Measurements from ENCODE around the gene TTC22.

DNA sequence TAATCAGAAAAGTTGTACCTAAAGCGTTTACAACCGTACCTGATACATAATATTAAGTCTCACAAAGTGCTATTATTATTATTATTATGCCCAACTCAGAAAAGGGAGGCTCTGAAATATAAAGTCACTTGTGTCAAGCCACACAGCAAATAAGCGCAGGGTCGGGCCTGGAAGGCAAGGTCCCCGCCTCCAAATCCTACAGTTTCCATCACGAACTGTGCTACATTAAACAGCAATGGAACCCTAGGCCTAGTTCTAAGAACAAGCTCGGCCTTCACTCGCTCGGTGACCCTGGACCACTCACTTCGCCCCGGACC, 37.3 kb downstream of the TTC22 start:
- no peak for TF ChIP-seq RAD21 (IDR thresholded peaks at IDR 0.05; ENCODE audit: low read depth)
- TF ChIP-seq, protein P1, sequence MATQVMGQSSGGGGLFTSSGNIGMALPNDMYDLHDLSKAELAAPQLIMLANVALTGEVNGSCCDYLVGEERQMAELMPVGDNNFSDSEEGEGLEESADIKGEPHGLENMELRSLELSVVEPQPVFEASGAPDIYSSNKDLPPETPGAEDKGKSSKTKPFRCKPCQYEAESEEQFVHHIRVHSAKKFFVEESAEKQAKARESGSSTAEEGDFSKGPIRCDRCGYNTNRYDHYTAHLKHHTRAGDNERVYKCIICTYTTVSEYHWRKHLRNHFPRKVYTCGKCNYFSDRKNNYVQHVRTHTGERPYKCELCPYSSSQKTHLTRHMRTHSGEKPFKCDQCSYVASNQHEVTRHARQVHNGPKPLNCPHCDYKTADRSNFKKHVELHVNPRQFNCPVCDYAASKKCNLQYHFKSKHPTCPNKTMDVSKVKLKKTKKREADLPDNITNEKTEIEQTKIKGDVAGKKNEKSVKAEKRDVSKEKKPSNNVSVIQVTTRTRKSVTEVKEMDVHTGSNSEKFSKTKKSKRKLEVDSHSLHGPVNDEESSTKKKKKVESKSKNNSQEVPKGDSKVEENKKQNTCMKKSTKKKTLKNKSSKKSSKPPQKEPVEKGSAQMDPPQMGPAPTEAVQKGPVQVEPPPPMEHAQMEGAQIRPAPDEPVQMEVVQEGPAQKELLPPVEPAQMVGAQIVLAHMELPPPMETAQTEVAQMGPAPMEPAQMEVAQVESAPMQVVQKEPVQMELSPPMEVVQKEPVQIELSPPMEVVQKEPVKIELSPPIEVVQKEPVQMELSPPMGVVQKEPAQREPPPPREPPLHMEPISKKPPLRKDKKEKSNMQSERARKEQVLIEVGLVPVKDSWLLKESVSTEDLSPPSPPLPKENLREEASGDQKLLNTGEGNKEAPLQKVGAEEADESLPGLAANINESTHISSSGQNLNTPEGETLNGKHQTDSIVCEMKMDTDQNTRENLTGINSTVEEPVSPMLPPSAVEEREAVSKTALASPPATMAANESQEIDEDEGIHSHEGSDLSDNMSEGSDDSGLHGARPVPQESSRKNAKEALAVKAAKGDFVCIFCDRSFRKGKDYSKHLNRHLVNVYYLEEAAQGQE (IDR thresholded peaks at IDR 0.05; ENCODE audit: low read depth), result no peak
- TF ChIP-seq, protein P2, sequence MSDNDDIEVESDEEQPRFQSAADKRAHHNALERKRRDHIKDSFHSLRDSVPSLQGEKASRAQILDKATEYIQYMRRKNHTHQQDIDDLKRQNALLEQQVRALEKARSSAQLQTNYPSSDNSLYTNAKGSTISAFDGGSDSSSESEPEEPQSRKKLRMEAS (IDR thresholded peaks at IDR 0.05), result no peak
- TF ChIP-seq EGR1 (IDR thresholded peaks at IDR 0.05), result no peak
- no peak for TF ChIP-seq YY1 (IDR thresholded peaks at IDR 0.05; ENCODE audit: low read depth)
- TF ChIP-seq CREB1 (IDR thresholded peaks at IDR 0.05; ENCODE audit: low read depth), result no peak
- TF ChIP-seq EP300 (IDR thresholded peaks at IDR 0.05; ENCODE audit: borderline replicate concordance), result no peak
- no peak for TF ChIP-seq ZBTB7A (IDR thresholded peaks at IDR 0.05; ENCODE audit: low read depth)
- no peak for TF ChIP-seq CEBPB (IDR thresholded peaks at IDR 0.05)
- no peak for TF ChIP-seq TCF12 (IDR thresholded peaks at IDR 0.05; ENCODE audit: low read depth)
- TF ChIP-seq FOXM1 (IDR thresholded peaks at IDR 0.05; ENCODE audit: borderline replicate concordance, low read depth), result no peak
- TF ChIP-seq TAF1 (IDR thresholded peaks at IDR 0.05; ENCODE audit: low read depth), result no peak
- TF ChIP-seq, protein P3, sequence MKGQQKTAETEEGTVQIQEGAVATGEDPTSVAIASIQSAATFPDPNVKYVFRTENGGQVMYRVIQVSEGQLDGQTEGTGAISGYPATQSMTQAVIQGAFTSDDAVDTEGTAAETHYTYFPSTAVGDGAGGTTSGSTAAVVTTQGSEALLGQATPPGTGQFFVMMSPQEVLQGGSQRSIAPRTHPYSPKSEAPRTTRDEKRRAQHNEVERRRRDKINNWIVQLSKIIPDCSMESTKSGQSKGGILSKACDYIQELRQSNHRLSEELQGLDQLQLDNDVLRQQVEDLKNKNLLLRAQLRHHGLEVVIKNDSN (IDR thresholded peaks at IDR 0.05), result no peak

All from Ishikawa (cell line).